Effector memory CD8-positive, alpha-beta T cell (primary cell): ENCODE data around the gene KLHL36.
A peak's percentile ranks its signal among the peaks of the same experiment; 100 is the strongest.

Experiments used
- ATAC-seq: fragments of 150-1000 bp; cut with Tn5 transposase; replicated peaks from 2 replicates; pipeline ENCODE4 v1.10.0; 2021; ENCODE audit warnings: mild to moderate bottlenecking, moderate library complexity
- DNase-seq, 3 experiments: peaks; one replicate each; pipeline ENCODE4 v3.0.0; 2021
- H3K27ac Mint-ChIP-seq, 2 donors: one replicate each; pipeline ENCODE4 v1.8.0; 2022; ENCODE audit warnings: mild to moderate bottlenecking in 2 of 2, mixed read lengths in 2 of 2, moderate library complexity in 2 of 2
- H3K27me3 Mint-ChIP-seq, 2 donors: one replicate each; pipeline ENCODE4 v1.8.0; 2022; ENCODE audit warnings: mixed read lengths in 2 of 2
- H3K36me3 Mint-ChIP-seq: one replicate; pipeline ENCODE4 v1.8.0; 2022; ENCODE audit warnings: mild to moderate bottlenecking, moderate library complexity, mixed read lengths; ENCODE audit not compliant: insufficient read depth
- H3K4me1 Mint-ChIP-seq, 2 donors: one replicate each; pipeline ENCODE4 v1.8.0; 2022; ENCODE audit warnings: low read depth in 2 of 2, mixed read lengths in 2 of 2
- H3K4me3 Mint-ChIP-seq, 2 donors: one replicate each; pipeline ENCODE4 v1.8.0; 2022; ENCODE audit warnings: mild to moderate bottlenecking in 2 of 2, mixed read lengths in 2 of 2, moderate library complexity in 2 of 2
- H3K9me3 Mint-ChIP-seq, 2 donors: one replicate each; pipeline ENCODE4 v1.8.0; 2022; ENCODE audit warnings: mixed read lengths in 2 of 2

The KLHL36 gene

GRCh38 chr16:84638231-84638806, 10.0 kb upstream of the KLHL36 start:
- no peak for ATAC-seq
- Mint-ChIP-seq H3K9me3 (no peaks in the 10 kb centered on the region), H3K4me3 (no peak overlapping the region), H3K27ac (peak overlapping the region in 1 of 2 donors; percentile 26), H3K4me1 (peaks cover 9 to 10% of the 10 kb centered on the region in 2 donors), H3K36me3 (no peaks in the 10 kb centered on the region), H3K27me3 (peaks cover 0 to 12% of the 10 kb centered on the region in 2 donors)
- DNase-seq = no peak

- H3K4me1 Mint-ChIP-seq = peaks cover 9 to 10% of the 10 kb centered on the region in 2 donors
- no peaks in the 10 kb centered on the region for H3K27me3 Mint-ChIP-seq
- DNase-seq (no peak), ATAC-seq (no peak)
- H3K27ac Mint-ChIP-seq = no peak overlapping the region
- no peaks in the 10 kb centered on the region for H3K36me3 Mint-ChIP-seq
- no peaks in the 10 kb centered on the region for H3K9me3 Mint-ChIP-seq
- no peak overlapping the region for H3K4me3 Mint-ChIP-seq
Observed at GRCh38 chr16:84640145-84640544, 8.2 kb upstream of the KLHL36 start.

- DNase-seq = no peak
- H3K4me3 Mint-ChIP-seq = peak overlapping the region in 1 of 2 donors; percentile 44
- no peak for ATAC-seq
Observed at GRCh38 chr16:84641643-84642358, 6.5 kb upstream of the KLHL36 start.

GRCh38 chr16:84643180-84643583, 5.1 kb upstream of the KLHL36 start:
- H3K4me3 Mint-ChIP-seq = no peak overlapping the region

More at GRCh38 chr16:84641643-84642358, 6.5 kb upstream of the KLHL36 start:
- H3K9me3 Mint-ChIP-seq = no peaks in the 10 kb centered on the region
- H3K4me1 Mint-ChIP-seq = peaks cover 9 to 10% of the 10 kb centered on the region in 2 donors
- H3K36me3 Mint-ChIP-seq = no peaks in the 10 kb centered on the region
- H3K27me3 Mint-ChIP-seq = no peaks in the 10 kb centered on the region
- H3K27ac Mint-ChIP-seq = peak overlapping the region in 1 of 2 donors; percentile 89

GRCh38 chr16:84643674-84644073, 4.6 kb upstream of the KLHL36 start:
- Mint-ChIP-seq H3K27ac (no peak overlapping the region), H3K9me3 (no peaks in the 10 kb centered on the region), H3K4me1 (peaks cover 13 to 14% of the 10 kb centered on the region in 2 donors), H3K36me3 (peaks cover 7% of the 10 kb centered on the region), H3K27me3 (no peaks in the 10 kb centered on the region), H3K4me3 (no peak overlapping the region)
- ATAC-seq (no peak), DNase-seq (no peak)

More at GRCh38 chr16:84643180-84643583, 5.1 kb upstream of the KLHL36 start:
- DNase-seq (no peak), ATAC-seq (no peak)
- Mint-ChIP-seq H3K9me3 (no peaks in the 10 kb centered on the region), H3K27me3 (no peaks in the 10 kb centered on the region), H3K27ac (no peak overlapping the region), H3K36me3 (peaks cover 7% of the 10 kb centered on the region), H3K4me1 (peaks cover 13 to 14% of the 10 kb centered on the region in 2 donors)

- H3K27me3 Mint-ChIP-seq = no peaks in the 10 kb centered on the region
- no peaks in the 10 kb centered on the region for H3K9me3 Mint-ChIP-seq
- H3K4me1 Mint-ChIP-seq = peaks cover 26 to 28% of the 10 kb centered on the region in 2 donors
- peaks cover 36% of the 10 kb centered on the region for H3K36me3 Mint-ChIP-seq
- peak overlapping the region; percentile 86 to 87 for H3K27ac Mint-ChIP-seq
- H3K4me3 Mint-ChIP-seq = peak overlapping the region; percentile 81 to 85
- peak; percentile 54 for ATAC-seq
- DNase-seq = peak; percentile 23 to 37 (median 36)
Observed at GRCh38 chr16:84648595-84649510, 542 bp downstream of the KLHL36 start.

GRCh38 chr16:84649511-84649861, 1.2 kb downstream of the KLHL36 start:
- H3K27ac Mint-ChIP-seq = peak overlapping the region; percentile 86 to 87
- H3K27me3 Mint-ChIP-seq = no peaks in the 10 kb centered on the region
- peak overlapping the region; percentile 81 to 85 for H3K4me3 Mint-ChIP-seq
- H3K36me3 Mint-ChIP-seq = peaks cover 42% of the 10 kb centered on the region
- peaks cover 28 to 30% of the 10 kb centered on the region in 2 donors for H3K4me1 Mint-ChIP-seq
- DNase-seq (no peak), ATAC-seq (no peak)
- H3K9me3 Mint-ChIP-seq = no peaks in the 10 kb centered on the region

- Mint-ChIP-seq H3K27ac (peak overlapping the region; percentile 78 to 87), H3K4me3 (peak overlapping the region; percentile 81 to 85), H3K4me1 (peaks cover 34 to 35% of the 10 kb centered on the region in 2 donors), H3K27me3 (no peaks in the 10 kb centered on the region), H3K9me3 (no peaks in the 10 kb centered on the region), H3K36me3 (peaks cover 48% of the 10 kb centered on the region)
- DNase-seq = no peak
- no peak for ATAC-seq
Observed at GRCh38 chr16:84650062-84650991, 2.0 kb downstream of the KLHL36 start.

GRCh38 chr16:84652566-84652965, 4.3 kb downstream of the KLHL36 start:
- DNase-seq (peak in 2 of 3 experiments; percentile 5 to 14), ATAC-seq (peak; percentile 7)
- Mint-ChIP-seq H3K9me3 (no peaks in the 10 kb centered on the region), H3K4me3 (peak overlapping the region in 1 of 2 donors; percentile 19), H3K27me3 (no peaks in the 10 kb centered on the region), H3K27ac (peak overlapping the region in 1 of 2 donors; percentile 17), H3K36me3 (peaks cover 59% of the 10 kb centered on the region), H3K4me1 (peaks cover 42 to 43% of the 10 kb centered on the region in 2 donors)

GRCh38 chr16:84654238-84654637, 5.9 kb downstream of the KLHL36 start:
- peaks cover 64% of the 10 kb centered on the region for H3K36me3 Mint-ChIP-seq
- H3K4me1 Mint-ChIP-seq = peaks cover 36 to 44% of the 10 kb centered on the region in 2 donors

GRCh38 chr16:84654998-84655397, 6.7 kb downstream of the KLHL36 start:
- peaks cover 29 to 40% of the 10 kb centered on the region in 2 donors for H3K4me1 Mint-ChIP-seq
- no peaks in the 10 kb centered on the region for H3K27me3 Mint-ChIP-seq
- H3K4me3 Mint-ChIP-seq = no peak overlapping the region
- ATAC-seq (no peak), DNase-seq (no peak)
- H3K27ac Mint-ChIP-seq = peak overlapping the region in 1 of 2 donors; percentile 27
- H3K9me3 Mint-ChIP-seq = no peaks in the 10 kb centered on the region
- H3K36me3 Mint-ChIP-seq = peaks cover 67% of the 10 kb centered on the region

More at GRCh38 chr16:84654238-84654637, 5.9 kb downstream of the KLHL36 start:
- ATAC-seq = no peak
- Mint-ChIP-seq H3K9me3 (no peaks in the 10 kb centered on the region), H3K27ac (no peak overlapping the region), H3K4me3 (no peak overlapping the region), H3K27me3 (no peaks in the 10 kb centered on the region)
- DNase-seq = no peak

GRCh38 chr16:84656649-84657048, 8.3 kb downstream of the KLHL36 start:
- Mint-ChIP-seq H3K27me3 (no peaks in the 10 kb centered on the region), H3K4me1 (peaks cover 27 to 31% of the 10 kb centered on the region in 2 donors), H3K36me3 (peaks cover 72% of the 10 kb centered on the region), H3K4me3 (no peak overlapping the region), H3K9me3 (no peaks in the 10 kb centered on the region), H3K27ac (peak overlapping the region; percentile 49 to 79)
- DNase-seq = no peak
- ATAC-seq = no peak
